Activated CD4-positive, alpha-beta T cell treated with anti-CD3 and anti-CD28 coated beads, Interleukin-2, amount 50 U/mL, for 16 hours (primary cell): ENCODE data around the gene ADGRB2.

ENCODE experiments used
- DNase-seq: peaks from one replicate; pipeline ENCODE4 v3.0.0-alpha.2; 2020

ADGRB2 gene

GRCh38 chr1:31700468-31701090 is 63.6 kb downstream of the ADGRB2 start:
- no peak for DNase-seq

- peak; percentile 27 for DNase-seq
Observed at GRCh38 chr1:31699341-31699891, 64.7 kb downstream of the ADGRB2 start.

GRCh38 chr1:31697369-31697984 is 66.7 kb downstream of the ADGRB2 start:
- DNase-seq = no peak

GRCh38 chr1:31696242-31696641 is 67.9 kb downstream of the ADGRB2 start:
- DNase-seq = no peak

GRCh38 chr1:31695327-31695726 is 68.8 kb downstream of the ADGRB2 start:
- no peak for DNase-seq

GRCh38 chr1:31694964-31695313 is 69.2 kb downstream of the ADGRB2 start:
- DNase-seq = no peak

GRCh38 chr1:31694069-31694963 is 69.8 kb downstream of the ADGRB2 start:
- DNase-seq = no peak

- DNase-seq = no peak
Observed at GRCh38 chr1:31693231-31693630, 70.9 kb downstream of the ADGRB2 start.

GRCh38 chr1:31691951-31692350 is 72.2 kb downstream of the ADGRB2 start:
- no peak for DNase-seq

- no peak for DNase-seq
Observed at GRCh38 chr1:31691446-31691845, 72.7 kb downstream of the ADGRB2 start.

GRCh38 chr1:31690921-31691320 is 73.2 kb downstream of the ADGRB2 start:
- no peak for DNase-seq

GRCh38 chr1:31689854-31690253 is 74.3 kb downstream of the ADGRB2 start:
- DNase-seq = no peak

- no peak for DNase-seq
Observed at GRCh38 chr1:31689379-31689778, 74.8 kb downstream of the ADGRB2 start.

- DNase-seq = no peak
Observed at GRCh38 chr1:31688233-31688918, 75.8 kb downstream of the ADGRB2 start.

GRCh38 chr1:31687601-31688000 is 76.5 kb downstream of the ADGRB2 start:
- DNase-seq = no peak

- DNase-seq = no peak
Observed at GRCh38 chr1:31685795-31686194, 78.3 kb downstream of the ADGRB2 start.

- no peak for DNase-seq
Observed at GRCh38 chr1:31683997-31684396, 80.1 kb downstream of the ADGRB2 start.

- no peak for DNase-seq
Observed at GRCh38 chr1:31681415-31681814, 82.7 kb downstream of the ADGRB2 start.

- DNase-seq = no peak
Observed at GRCh38 chr1:31679676-31680230, 84.4 kb downstream of the ADGRB2 start.

- DNase-seq = no peak
Observed at GRCh38 chr1:31679091-31679490, 85.0 kb downstream of the ADGRB2 start.

GRCh38 chr1:31678681-31679080 is 85.5 kb downstream of the ADGRB2 start:
- DNase-seq = no peak

GRCh38 chr1:31677949-31678348 is 86.2 kb downstream of the ADGRB2 start:
- no peak for DNase-seq

GRCh38 chr1:31677401-31677800 is 86.7 kb downstream of the ADGRB2 start:
- DNase-seq = no peak
